ENCODE data around the gene TPM1. TPM values are rescaled to one million over a fixed set of nuclear protein-coding genes. Genes with fewer than 3 reads are reported as not detected.

Gene TPM1
- total RNA-seq, 1 donor from 2014 or later = 67.5 TPM

GRCh38 chr15:63048776-63049665 is 6.5 kb downstream of the TPM1 start:
- peak overlapping the region; percentile 93 for H3K4me3 Mint-ChIP-seq
- H3K9me3 Mint-ChIP-seq = no peaks in the 10 kb centered on the region
- H3K27ac Mint-ChIP-seq (ENCODE audit: unreplicated experiment) = peak overlapping the region; percentile 86
- H3K27me3 Mint-ChIP-seq (ENCODE audit: low read depth) = peaks cover 47% of the 10 kb centered on the region
- DNase-seq (ENCODE audit: low read depth, low spot score) = peak; percentile 21
- peaks cover 75% of the 10 kb centered on the region for H3K4me1 Mint-ChIP-seq
- no peak for TF ChIP-seq CTCF (conservative IDR thresholded peaks at IDR 0.05)
- H3K36me3 Mint-ChIP-seq (ENCODE audit: low read depth) = no peaks in the 10 kb centered on the region

- peaks cover 39% of the 10 kb centered on the region for H3K27me3 Mint-ChIP-seq (ENCODE audit: low read depth)
- H3K36me3 Mint-ChIP-seq (ENCODE audit: low read depth) = no peaks in the 10 kb centered on the region
- no peak for DNase-seq (ENCODE audit: low read depth, low spot score)
- H3K4me3 Mint-ChIP-seq = peak overlapping the region; percentile 93
- no peak for TF ChIP-seq CTCF (conservative IDR thresholded peaks at IDR 0.05)
- peaks cover 75% of the 10 kb centered on the region for H3K4me1 Mint-ChIP-seq
- no peaks in the 10 kb centered on the region for H3K9me3 Mint-ChIP-seq
- H3K27ac Mint-ChIP-seq (ENCODE audit: unreplicated experiment) = no peak overlapping the region
Observed at GRCh38 chr15:63049783-63050371, 7.3 kb downstream of the TPM1 start.

GRCh38 chr15:63050731-63051155 is 8.2 kb downstream of the TPM1 start:
- no peak for TF ChIP-seq CTCF (conservative IDR thresholded peaks at IDR 0.05)
- DNase-seq (ENCODE audit: low read depth, low spot score) = no peak
- Mint-ChIP-seq H3K27ac (ENCODE audit: unreplicated experiment) (no peak overlapping the region), H3K9me3 (no peaks in the 10 kb centered on the region), H3K36me3 (ENCODE audit: low read depth) (no peaks in the 10 kb centered on the region), H3K27me3 (ENCODE audit: low read depth) (peaks cover 30% of the 10 kb centered on the region), H3K4me1 (peaks cover 70% of the 10 kb centered on the region), H3K4me3 (peak overlapping the region; percentile 36)

GRCh38 chr15:63051156-63052066 is 8.9 kb downstream of the TPM1 start:
- peaks cover 24% of the 10 kb centered on the region for H3K27me3 Mint-ChIP-seq (ENCODE audit: low read depth)
- peak overlapping the region; percentile 57 for H3K4me3 Mint-ChIP-seq
- H3K36me3 Mint-ChIP-seq (ENCODE audit: low read depth) = no peaks in the 10 kb centered on the region
- no peak overlapping the region for H3K27ac Mint-ChIP-seq (ENCODE audit: unreplicated experiment)
- no peak for TF ChIP-seq CTCF (conservative IDR thresholded peaks at IDR 0.05)
- no peak for DNase-seq (ENCODE audit: low read depth, low spot score)
- H3K4me1 Mint-ChIP-seq = peaks cover 68% of the 10 kb centered on the region
- H3K9me3 Mint-ChIP-seq = no peaks in the 10 kb centered on the region
